ENCODE measurements around the gene CHMP2A. TPM values are rescaled to one million over a fixed set of nuclear protein-coding genes. Genes with fewer than 3 reads are reported as not detected.

Gene CHMP2A
- total and polyA plus RNA-seq, 10 of the 15 experiments (the other 5 are each of a cell fraction or from before 2014, with no cell fraction given) = 69.5 to 172 (median 109) TPM

- in situ Hi-C loops (cut with MboI) = no loop called here
- ChIA-PET RAD21 (ENCODE audit: unreplicated experiment) (no interaction called here), POLR2A (interaction anchor here (6.0 kb wide), 1 partner anchor 9 kb away, joined by 46 read pairs; no protein-coding TSS in a partner anchor), SMC1A (ENCODE audit: uncharacterized antibody, unreplicated experiment) (interaction anchor here (0.5 kb wide), 1 partner anchor 30 kb away, joined by 3 read pairs; no protein-coding TSS in a partner anchor), CTCF (no interaction called here)
- no TSS peak for BruUV-seq (replicated peaks)
- no peak overlapping the region for H2AFZ ChIP-seq (ENCODE audit: control insufficient read depth, low read depth, low read length)
- TF ChIP-seq NFYA (IDR thresholded peaks at IDR 0.05; ENCODE audit: borderline replicate concordance, low read depth, low read length) (no peak), POLR2A (IDR thresholded peaks at IDR 0.05; ENCODE audit: low read depth, low read length) (0 out of 2 replicates have a peak, but pooled peaks have one; percentile 7), USF2 (IDR thresholded peaks at IDR 0.05; ENCODE audit: borderline replicate concordance, low read depth, low read length) (no peak), JUND (IDR thresholded peaks at IDR 0.05; ENCODE audit: low read depth, low read length) (no peak)
- 56% methylated on average over 8 of the region's 8 CpGs for WGBS (ENCODE audit: insufficient coverage, insufficient replicate concordance, low lambda C conversion rate, missing lambda C conversion rate)
- H3K79me2 ChIP-seq (ENCODE audit: control insufficient read depth, insufficient read depth, low read length) = no peaks in the 10 kb centered on the region; the same call in none of the 2 replicates
- ATAC-seq = no peak
- no peak overlapping the region for H3K4me3 ChIP-seq
- H3K27ac ChIP-seq (ENCODE audit: control insufficient read depth, insufficient read depth) = no peak overlapping the region
- H3K27me3 ChIP-seq (replicated peaks in 1 of 2; ENCODE audit: control insufficient read depth in 2 of 2, insufficient read depth in 2 of 2, low read length in 1 of 2) = no peaks in the 10 kb centered on the region
- peaks cover 2 to 3% of the 10 kb centered on the region in 2 experiments; a peak in 3 of 4 replicates for H3K36me3 ChIP-seq (ENCODE audit: control insufficient read depth in 2 of 2, insufficient read depth in 2 of 2, low read length in 1 of 2)
- no peak for FAIRE-seq
- H3K9me3 ChIP-seq (replicated peaks; ENCODE audit: control insufficient read depth, insufficient read depth, low read length) = no peaks in the 10 kb centered on the region
- H3K4me2 ChIP-seq (ENCODE audit: control insufficient read depth, insufficient read depth) = no peak overlapping the region
- peaks cover 9% of the 10 kb centered on the region for H3K4me1 ChIP-seq (ENCODE audit: control insufficient read depth, insufficient read depth, low read length)
- H4K20me1 ChIP-seq (ENCODE audit: control insufficient read depth, insufficient read depth) = no peaks in the 10 kb centered on the region
- intact Hi-C loops (cut with micrococcal nuclease; ENCODE audit: unreplicated experiment) = no loop called here
- H3K9ac ChIP-seq (ENCODE audit: control insufficient read depth, insufficient read depth, low read length) = no peak overlapping the region
- no peak for DNase-seq (ENCODE audit: low read depth, low spot score)
These were observed 15.2 kb upstream of the CHMP2A start for GRCh38 chr19:58569943-58570670.

Data from GM12878 (cell line).